LNCaP clone FGC (cell line): ENCODE data around the gene RACGAP1.

Source experiments
- DNase-seq: peaks from one replicate; pipeline ENCODE4 v3.0.0-alpha.2; 2011; ENCODE audit warnings: low read depth
- H3K4me3 ChIP-seq: 2 replicates; pipeline ENCODE4 v1.5.1; 2011; ENCODE audit warnings: mild to moderate bottlenecking, low read depth, low read length, control low read depth
- CTCF ChIP-seq: IDR thresholded peaks from 2 replicates; pipeline ENCODE4 v1.5.1; 2012; ENCODE audit warnings: mild to moderate bottlenecking; ENCODE audit not compliant: control insufficient read depth, insufficient read depth; ENCODE audit errors: extremely low read depth

Gene RACGAP1

DNA sequence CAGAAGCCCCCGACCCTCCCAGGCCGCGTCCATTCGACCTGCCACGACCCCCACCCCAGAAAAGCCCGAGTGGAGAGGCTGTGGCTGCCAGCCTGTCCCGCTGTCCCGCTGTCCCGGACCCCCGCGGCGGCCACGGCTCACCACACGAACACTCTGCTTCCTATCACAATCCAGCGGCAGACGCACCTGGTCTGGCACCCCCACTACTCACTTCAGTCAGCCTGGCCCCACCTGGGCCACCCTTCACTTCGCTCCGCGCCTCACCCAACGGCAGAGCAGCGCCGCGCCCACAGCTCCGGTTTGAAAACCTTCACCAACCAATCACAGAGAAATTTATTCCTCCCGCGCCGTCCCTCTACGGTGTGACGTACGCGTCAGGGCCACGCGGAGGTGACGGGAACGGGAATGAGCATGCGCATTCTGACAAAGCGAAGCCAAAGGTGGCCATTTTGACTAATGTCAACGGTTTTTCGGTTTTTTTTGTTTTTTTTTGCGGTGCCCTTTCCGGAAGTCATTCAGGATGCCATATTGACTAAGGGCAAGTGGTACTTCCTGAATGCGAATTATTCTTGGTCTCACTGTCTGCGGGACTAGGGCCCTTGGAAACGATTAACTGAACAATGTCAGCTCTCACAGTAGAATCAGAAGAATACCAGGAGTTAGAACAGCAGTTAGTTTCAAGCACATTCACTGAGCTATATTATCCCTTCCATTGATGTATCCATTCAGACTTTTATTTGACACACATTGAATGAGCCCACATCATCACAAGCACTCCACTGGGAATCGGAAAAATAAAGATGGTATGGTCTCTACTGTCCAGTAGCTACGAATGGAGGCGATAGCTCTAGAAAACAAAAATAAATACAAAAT is at the start of gene RACGAP1:
Gene RACGAP1 (minus strand): TSS at position 308 of the 873 bp plus-strand sequence. CDS start 8,779 bp downstream, outside the sequence.
- H3K4me3 ChIP-seq = peak within 1 kb of the TSS; percentile 66
- TF ChIP-seq CTCF = no peak
- peak; percentile 96 for DNase-seq

GRCh38 chr12:50073712-50074111 is 48.4 kb upstream of the RACGAP1 start:
- no peak for TF ChIP-seq CTCF
- no peak for DNase-seq
- no peak overlapping the region for H3K4me3 ChIP-seq

GRCh38 chr12:50073206-50073605 is 47.9 kb upstream of the RACGAP1 start:
- no peak overlapping the region for H3K4me3 ChIP-seq
- no peak for TF ChIP-seq CTCF
- DNase-seq = no peak

DNA sequence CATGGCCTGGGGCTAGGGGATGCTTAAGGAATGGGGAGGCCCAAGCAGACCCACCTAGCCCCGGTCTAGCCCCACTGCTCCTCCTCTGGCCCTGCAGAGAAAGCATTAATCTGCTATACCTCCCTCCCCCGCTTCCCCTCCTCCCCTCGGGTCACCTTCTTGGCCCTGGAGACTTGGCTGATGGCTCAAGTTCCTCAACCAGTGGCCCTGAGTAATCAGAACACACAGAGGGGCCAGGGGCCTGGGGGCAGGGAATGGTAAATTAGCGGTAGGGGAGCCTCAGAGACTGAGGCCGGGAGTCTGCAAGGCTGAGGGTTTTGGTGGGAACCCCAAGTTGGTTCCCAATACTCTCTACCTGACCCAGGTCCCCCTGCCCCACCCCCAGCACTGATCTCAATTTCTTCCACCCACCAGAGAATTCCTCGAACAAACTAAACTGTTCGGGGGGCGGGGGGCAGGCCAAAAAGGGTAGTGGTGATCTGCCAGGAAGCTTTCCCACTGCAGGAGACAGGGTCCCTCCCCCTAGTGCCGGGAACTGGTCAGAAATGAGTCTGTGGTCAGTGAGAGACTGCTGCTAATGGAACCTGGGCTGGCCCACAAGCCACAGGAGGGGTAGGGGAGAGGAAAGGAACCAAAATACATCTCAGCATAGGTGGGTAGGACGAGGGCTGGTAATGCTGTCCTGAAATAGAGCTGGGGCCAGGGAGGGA is 47.1 kb upstream of the RACGAP1 start:
- no peak for DNase-seq
- H3K4me3 ChIP-seq = no peak overlapping the region
- TF ChIP-seq CTCF = no peak

- H3K4me3 ChIP-seq = no peak overlapping the region
- DNase-seq = peak; percentile 51
- TF ChIP-seq CTCF = peak; percentile 98
Measured at GRCh38 chr12:50070314-50071060, 45.2 kb upstream of the RACGAP1 start.

DNA sequence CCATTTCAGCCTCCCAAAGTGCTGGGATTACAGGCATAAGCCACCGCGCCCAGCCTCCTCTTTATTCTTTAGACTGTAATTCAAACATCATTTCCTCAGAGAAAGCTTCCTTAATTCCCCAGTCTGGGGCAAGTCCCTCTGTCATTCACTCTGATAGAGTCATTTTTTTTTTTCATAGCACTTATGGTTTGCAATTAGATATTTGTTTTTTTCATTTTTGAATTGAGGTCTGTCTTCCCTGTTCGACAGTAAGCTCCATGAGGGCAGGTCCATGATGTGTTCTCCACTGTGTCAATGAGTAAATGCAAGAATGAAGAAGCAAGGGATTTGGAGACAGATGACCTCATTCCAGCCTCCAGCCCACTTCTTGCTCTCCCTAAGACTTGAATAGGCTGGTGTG is 44.2 kb upstream of the RACGAP1 start:
- no peak overlapping the region for H3K4me3 ChIP-seq
- TF ChIP-seq CTCF = no peak
- no peak for DNase-seq
